ENCODE results near the gene HNRNPUL1. TPM values are rescaled to one million over a fixed set of nuclear protein-coding genes. Genes with fewer than 3 reads are reported as not detected.
A peak's percentile ranks its signal among the peaks of the same experiment; 100 is the strongest.

The HNRNPUL1 gene
- total and polyA plus RNA-seq, 10 of the 15 experiments (the other 5 are each of a cell fraction or from before 2014, with no cell fraction given) = 11.1 to 276 (median 117) TPM

- TF ChIP-seq ZNF687 (IDR thresholded peaks at IDR 0.05) (no peak), STAT3 (IDR thresholded peaks at IDR 0.05; ENCODE audit: low read depth, low read length) (no peak), SUPT20H (IDR thresholded peaks at IDR 0.05; ENCODE audit: borderline replicate concordance, control insufficient read depth, low read depth, low read length) (no peak), USF1 (IDR thresholded peaks at IDR 0.05; ENCODE audit: borderline replicate concordance, extremely low read length, insufficient read depth, low read depth, low read length) (peak; percentile 80), DPF2 (IDR thresholded peaks at IDR 0.05) (peak; percentile 60; the same call in 1 of the 2 replicates), MYC (IDR thresholded peaks at IDR 0.05; ENCODE audit: insufficient read depth, insufficient read length, insufficient replicate concordance, low read length, severe bottlenecking) (no peak), CHD1 (IDR thresholded peaks at IDR 0.05; ENCODE audit: low read depth, low read length) (0 out of 2 replicates have a peak, but pooled peaks have one; percentile 30), CREB1 (IDR thresholded peaks at IDR 0.05; ENCODE audit: low read depth) (0 out of 2 replicates have a peak, but pooled peaks have one; percentile 42), TCF7 (IDR thresholded peaks at IDR 0.05; ENCODE audit: borderline replicate concordance) (no peak), PBX3 (IDR thresholded peaks at IDR 0.05; ENCODE audit: insufficient replicate concordance, low read depth, low read length) (no peak), RUNX3 (IDR thresholded peaks at IDR 0.05; ENCODE audit: low read length) (peak; percentile 42), HSF1 (IDR thresholded peaks at IDR 0.05; ENCODE audit: low read depth, low read length) (no peak), EGR1 (IDR thresholded peaks at IDR 0.05; ENCODE audit: borderline replicate concordance in 1 of 2, low read depth in 2 of 2, low read length in 2 of 2) (peak in 1 of 2 experiments; percentile 74; a peak in 2 of 3 replicates), BCL3 (IDR thresholded peaks at IDR 0.05; ENCODE audit: borderline replicate concordance, insufficient read depth, low read depth, low read length, poor library complexity, severe bottlenecking) (peak; percentile 23), EP300 (IDR thresholded peaks at IDR 0.05; ENCODE audit: borderline replicate concordance in 1 of 2, control insufficient read depth in 1 of 2, low read depth in 2 of 2, low read length in 2 of 2) (no peak)
These were observed 87.4 kb downstream of the HNRNPUL1 start (continued) for GRCh38 chr19:41351339-41352245.
